GM12874 (cell line): ENCODE results near the gene TIMM13.

Experiments
- CTCF ChIP-seq: IDR thresholded peaks from 2 replicates; pipeline ENCODE4 v1.5.1; 2011; ENCODE audit warnings: low read depth, mild to moderate bottlenecking, control low read depth, low read length, moderate library complexity; ENCODE audit not compliant: insufficient read depth

Gene TIMM13

DNA sequence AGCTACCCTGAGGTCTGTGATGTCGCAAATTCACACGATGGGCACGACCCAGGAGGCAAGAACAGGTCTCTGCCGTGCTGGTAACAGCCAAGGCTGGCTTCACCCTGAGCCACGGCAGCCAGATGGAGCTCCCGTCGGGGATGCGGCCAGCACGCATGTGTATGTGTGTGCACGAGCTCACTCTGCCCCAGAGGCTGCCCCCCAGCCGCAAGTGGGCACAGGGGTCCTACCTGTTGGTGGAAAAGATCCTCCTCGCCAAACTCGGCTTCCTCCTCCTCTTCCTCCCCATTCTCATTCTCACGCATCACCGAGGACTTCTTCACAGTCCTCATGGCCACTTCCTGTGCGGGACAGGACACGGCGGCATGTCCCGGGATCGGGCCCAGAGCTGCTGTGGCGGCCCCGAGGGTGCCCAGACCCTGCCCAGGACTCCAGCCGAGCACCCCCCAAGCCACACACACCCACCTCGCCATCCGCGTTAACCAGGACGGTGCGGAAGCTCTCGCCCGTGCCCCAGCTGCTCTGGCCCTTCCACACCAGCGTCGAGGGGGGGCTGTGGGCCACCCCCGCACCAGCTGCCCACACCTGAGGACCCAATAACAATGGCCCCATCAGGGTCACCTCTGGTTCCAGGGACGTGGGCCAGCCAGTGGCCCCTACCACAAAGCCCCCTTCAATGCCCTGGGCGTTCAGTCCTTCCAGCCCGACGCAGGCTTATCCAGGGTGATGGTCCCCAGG lies 4.1 kb upstream of the TIMM13 start:
- no peak for TF ChIP-seq CTCF

DNA sequence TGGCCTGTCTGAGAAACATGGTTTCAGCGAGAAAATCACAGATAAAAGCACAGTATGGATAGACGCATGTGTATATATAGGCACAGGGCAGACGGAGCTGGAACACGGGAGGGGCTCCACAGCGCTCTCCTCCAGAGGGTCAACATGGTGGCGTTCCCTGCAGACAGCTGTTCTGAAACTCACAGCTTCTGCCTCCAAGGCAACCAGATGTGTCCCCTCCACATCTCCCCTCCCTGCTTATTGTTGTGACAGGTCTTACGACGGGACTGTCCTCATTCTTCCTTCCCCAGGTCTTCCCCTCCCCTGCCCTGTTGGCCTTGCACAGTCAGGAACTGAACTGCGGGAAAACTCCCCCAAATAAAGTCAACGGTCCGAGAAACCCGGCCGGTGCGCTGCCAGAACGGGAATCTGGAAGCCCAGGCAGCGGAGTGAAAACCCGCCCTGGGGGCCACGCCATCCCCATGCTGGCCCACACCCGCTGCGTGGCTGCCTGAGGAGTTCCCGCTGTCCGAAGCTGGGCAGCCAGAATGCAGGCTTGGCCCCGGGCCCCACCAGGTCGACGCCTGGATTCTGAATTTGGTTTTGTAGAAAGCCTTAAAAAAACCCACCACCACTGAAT lies 2.6 kb upstream of the TIMM13 start:
- TF ChIP-seq CTCF, result no peak

DNA sequence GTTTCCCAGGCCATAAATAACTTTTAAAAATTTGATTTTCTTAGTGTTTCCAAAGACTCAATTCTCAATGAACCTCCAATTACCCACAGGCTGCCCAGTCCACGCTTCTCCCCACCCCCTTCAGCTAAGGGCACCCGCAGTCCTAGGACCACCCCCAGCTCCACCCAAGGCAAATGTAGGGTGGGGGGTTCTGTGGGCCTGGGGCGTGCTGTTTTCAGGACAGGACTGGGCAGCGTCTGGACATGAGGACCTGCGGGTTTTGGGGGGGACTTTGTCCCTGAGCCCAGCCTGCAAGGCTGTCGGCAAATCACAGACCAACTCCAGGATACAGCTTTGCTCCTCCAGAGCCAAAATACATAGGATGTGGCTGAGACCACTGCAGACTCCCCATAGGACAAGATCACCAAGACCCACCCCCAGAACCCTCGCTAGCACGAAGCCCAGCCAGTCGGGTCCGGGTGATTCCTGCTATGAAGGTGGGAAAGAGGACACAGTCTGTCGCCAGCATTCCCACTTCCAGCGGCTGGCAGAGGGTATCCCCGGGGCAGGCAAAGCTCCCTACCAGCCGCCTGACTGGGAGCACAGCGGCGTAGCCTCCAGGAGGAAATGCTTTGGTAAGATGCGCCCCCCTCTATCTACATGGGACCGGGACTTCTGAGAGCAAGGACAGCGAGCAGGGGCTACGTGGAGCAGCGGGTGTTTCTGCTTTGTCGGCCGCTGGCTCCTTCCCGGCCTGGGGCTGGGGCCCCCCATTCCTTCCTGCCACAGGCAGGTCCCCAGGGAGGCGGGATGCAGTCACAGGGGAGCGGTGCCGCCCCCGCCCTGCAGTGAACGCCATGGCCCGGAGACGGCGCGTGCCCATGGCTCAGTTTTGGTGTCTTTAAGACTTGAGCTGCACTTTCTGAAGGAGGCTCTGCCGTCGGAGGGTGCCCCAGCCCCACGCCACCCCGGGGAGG lies 1.6 kb upstream of the TIMM13 start:
- TF ChIP-seq CTCF, result no peak

DNA sequence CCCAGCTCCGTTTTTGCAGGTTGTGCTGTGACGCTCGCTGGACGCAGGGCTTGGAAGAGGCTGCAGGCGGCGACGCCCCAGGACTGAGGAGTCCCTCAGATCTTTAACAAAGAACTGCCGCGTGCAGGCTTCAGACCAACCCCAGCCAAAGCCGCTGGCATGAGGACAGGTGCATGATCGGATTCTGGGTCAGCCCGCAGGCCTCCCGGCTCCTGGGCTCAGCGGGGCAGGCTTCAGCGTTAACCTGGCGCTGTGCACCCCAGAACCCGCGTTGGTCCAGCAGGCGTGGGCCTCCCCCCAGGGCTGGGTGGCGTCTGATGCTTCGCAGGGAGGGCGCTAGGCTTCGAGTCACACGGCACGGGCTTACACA lies 920 bp upstream of the TIMM13 start:
- TF ChIP-seq CTCF, result no peak

- no peak for TF ChIP-seq CTCF
These were observed 566 bp downstream of the TIMM13 start for GRCh38 chr19:2426611-2427428.

DNA sequence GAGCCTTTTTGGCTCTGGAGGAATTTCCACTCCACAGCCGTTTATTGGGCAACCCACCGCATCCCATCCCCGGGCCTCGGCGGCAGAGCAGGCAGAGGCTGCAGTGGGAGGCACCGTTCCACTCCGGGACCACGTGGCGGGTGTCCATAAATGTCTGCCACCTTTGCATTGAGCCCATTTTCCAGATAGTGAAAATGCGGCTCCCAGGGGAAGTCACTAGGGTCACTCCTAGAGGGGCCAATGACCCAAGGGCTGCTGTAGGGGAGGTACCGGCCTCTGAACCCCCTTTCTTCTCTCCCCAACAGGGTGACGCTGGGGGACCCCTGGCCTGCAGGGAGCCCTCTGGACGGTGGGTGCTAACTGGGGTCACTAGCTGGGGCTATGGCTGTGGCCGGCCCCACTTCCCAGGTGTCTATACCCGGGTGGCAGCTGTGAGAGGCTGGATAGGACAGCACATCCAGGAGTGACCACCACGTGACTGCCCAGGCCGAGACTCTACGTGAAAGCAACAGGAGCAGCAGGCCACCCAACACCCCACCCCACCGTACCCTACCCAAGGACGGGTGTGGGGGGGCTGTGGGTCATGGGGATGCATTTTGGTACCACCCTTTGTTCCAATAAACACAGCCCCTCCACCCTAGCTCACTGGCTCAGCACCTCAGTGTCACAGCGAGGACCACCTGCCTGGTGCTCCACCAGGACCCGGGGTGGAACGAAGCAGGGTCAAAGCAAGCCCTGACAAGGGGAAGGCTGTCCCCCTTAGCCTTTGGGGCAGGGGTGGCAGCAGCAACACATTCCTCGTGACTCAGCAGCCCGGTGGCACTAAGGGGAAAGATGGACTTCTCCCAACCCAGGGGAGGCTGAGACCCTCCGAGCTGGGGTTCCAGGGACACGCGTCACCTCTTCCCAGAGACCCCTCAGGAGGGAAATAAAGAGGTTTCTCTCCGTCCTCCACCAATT lies 1.5 kb downstream of the TIMM13 start:
- no peak for TF ChIP-seq CTCF
